D721Med (cell line): ENCODE measurements around the gene CCDC150.

Source experiments
- DNase-seq: peaks from one replicate; pipeline ENCODE4 v3.0.0; 2011; ENCODE audit warnings: low spot score; ENCODE audit not compliant: insufficient read length
- FAIRE-seq: peaks from 2 replicates; lab custom pipeline; 2011; peaks lifted over from hg19 to GRCh38; lab: Jason Lieb, UNC
- TF ChIP-seq, protein P1 (sequence below): IDR thresholded peaks from 2 replicates; pipeline ENCODE4 v1.5.1; 2012; ENCODE audit warnings: mild to moderate bottlenecking, control low read depth; ENCODE audit not compliant: insufficient read depth; ENCODE audit errors: missing control alignments

Gene CCDC150

DNA sequence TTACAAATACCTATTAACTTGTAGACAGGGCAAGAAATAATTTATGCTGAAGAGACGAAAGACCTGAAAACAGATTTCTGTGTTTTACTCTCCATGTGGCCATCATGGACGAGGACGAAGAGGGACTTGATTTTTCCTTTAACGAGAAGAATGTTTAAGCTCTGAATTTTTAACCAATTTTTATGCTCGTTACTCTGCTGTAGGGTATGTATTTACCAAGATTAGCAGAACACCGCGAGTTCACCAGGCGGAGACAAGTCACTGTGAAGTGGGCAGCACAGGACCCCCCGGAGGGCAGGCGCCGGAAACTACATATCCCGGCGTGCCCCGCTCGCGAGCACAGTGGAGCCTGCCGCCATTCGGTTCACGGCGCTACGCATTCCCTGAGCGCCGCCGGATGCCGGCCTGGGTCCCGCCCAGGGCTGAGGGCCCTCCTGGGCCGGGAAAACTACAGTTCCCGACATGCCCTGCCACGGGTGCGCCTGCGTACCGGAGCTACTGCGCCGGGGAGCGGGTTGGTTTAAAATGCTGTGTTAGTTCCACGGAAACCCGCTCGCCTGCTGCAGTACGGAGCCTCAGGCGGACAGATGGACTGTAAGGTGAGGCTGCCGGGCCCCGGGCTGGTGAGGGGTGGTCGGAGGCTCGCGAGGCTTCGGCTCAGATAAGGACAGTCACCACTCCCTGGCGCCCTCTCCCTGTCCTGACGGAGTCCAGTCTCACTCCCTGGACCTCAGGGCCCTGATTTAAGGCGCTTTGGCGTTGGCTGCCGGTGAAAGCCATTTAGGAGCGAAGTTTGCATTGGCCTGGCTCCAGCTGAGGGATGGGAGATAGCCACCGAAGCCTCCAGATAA lies at the start of gene CCDC150:
Gene CCDC150 (plus strand): TSS at position 536 of the 851 bp plus-strand sequence. CDS start 52 bp downstream, at position 588.
- TF ChIP-seq, protein P1, sequence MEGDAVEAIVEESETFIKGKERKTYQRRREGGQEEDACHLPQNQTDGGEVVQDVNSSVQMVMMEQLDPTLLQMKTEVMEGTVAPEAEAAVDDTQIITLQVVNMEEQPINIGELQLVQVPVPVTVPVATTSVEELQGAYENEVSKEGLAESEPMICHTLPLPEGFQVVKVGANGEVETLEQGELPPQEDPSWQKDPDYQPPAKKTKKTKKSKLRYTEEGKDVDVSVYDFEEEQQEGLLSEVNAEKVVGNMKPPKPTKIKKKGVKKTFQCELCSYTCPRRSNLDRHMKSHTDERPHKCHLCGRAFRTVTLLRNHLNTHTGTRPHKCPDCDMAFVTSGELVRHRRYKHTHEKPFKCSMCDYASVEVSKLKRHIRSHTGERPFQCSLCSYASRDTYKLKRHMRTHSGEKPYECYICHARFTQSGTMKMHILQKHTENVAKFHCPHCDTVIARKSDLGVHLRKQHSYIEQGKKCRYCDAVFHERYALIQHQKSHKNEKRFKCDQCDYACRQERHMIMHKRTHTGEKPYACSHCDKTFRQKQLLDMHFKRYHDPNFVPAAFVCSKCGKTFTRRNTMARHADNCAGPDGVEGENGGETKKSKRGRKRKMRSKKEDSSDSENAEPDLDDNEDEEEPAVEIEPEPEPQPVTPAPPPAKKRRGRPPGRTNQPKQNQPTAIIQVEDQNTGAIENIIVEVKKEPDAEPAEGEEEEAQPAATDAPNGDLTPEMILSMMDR, result peak; percentile 14
- DNase-seq, result peak; percentile 71
- FAIRE-seq, result no peak

DNA sequence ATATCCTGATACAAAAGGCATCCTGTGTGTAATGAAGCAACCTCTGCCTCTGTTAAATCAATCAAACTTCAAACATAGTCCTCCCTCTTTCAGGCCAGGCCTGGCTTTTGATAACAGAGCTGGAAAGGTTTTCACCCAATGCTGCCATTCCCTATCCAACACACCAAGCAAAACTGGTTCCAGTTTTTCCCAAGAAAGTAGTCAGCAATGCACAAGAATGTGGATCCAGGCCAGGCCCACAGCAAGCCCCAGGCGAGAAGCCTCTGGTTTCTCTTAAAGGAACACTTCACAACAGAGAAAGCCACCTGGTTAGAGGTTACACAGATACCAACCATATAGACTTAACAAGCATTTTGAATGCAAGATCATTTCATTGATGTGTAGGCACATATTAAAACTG lies 49.2 kb upstream of the CCDC150 start:
- FAIRE-seq (no peak), DNase-seq (no peak)
- TF ChIP-seq, protein P1, result no peak

DNA sequence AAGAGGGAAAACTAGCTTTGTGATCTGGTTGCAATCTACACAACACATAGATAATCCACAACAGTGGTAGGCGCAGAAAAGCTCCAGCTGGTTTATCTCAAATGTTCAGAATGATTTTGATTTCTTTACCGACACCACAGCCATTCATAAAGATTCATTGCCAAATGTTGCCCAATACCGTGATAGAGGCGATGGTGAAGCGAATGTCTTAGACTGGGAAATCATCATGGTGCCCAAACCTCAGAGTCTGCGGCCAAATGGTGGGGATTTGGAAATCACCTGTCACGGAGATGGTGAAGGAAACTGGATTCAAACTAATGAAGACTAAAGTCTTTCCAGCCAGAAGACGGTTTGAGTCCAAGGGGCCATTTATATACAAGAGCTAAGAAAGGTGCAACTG lies 48.5 kb upstream of the CCDC150 start:
- FAIRE-seq (no peak), DNase-seq (no peak)
- TF ChIP-seq, protein P1, result no peak

DNA sequence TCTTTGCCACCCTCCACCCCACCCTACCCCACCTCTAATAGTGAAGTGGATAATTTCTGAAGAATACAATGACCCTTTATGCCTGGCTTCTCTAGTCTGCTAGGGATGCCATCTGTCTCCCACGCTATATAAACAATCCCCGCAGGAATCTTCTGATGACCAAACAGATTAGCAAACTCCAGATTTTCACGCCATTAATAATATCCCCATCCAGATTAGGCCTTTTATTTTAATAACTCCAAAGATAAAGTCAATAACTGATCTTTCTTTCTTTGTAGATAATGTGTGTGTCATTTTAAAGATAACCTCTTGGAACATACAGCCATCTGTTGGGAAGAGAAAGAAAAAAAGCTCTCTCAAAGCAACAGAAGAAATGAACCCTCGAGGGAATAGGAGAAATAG lies 47.9 kb upstream of the CCDC150 start:
- DNase-seq (no peak), FAIRE-seq (peak; percentile 11)
- TF ChIP-seq, protein P1, result no peak

DNA sequence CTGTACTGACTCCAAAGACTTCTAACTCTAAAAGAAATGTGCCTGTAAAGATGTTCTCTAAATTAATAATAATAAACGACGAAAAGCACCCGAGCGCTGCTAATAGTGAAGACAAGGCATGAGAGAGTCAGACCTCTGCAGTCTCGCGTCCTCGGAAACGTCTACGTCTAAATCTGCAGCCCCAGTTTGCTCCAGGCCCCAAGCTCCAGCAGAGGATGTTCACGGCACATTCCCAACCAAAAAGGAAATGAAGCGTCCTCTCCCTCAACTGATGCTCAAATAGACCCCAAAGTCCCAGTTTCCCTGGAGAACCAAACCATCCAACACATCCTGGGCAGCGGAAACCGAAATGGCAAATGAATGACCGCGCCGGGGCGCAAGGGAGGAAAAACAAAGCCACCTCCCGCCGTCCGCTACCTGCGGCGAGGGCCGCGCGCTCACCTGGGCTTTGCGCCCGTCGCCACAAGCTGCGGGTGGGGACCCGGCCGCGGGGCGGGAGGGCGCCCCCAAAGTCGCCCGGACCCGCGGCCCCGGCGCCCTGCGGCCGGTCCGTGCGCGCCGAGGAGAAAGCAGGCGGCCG lies 47.1 kb upstream of the CCDC150 start:
- FAIRE-seq (no peak), DNase-seq (no peak)

DNA sequence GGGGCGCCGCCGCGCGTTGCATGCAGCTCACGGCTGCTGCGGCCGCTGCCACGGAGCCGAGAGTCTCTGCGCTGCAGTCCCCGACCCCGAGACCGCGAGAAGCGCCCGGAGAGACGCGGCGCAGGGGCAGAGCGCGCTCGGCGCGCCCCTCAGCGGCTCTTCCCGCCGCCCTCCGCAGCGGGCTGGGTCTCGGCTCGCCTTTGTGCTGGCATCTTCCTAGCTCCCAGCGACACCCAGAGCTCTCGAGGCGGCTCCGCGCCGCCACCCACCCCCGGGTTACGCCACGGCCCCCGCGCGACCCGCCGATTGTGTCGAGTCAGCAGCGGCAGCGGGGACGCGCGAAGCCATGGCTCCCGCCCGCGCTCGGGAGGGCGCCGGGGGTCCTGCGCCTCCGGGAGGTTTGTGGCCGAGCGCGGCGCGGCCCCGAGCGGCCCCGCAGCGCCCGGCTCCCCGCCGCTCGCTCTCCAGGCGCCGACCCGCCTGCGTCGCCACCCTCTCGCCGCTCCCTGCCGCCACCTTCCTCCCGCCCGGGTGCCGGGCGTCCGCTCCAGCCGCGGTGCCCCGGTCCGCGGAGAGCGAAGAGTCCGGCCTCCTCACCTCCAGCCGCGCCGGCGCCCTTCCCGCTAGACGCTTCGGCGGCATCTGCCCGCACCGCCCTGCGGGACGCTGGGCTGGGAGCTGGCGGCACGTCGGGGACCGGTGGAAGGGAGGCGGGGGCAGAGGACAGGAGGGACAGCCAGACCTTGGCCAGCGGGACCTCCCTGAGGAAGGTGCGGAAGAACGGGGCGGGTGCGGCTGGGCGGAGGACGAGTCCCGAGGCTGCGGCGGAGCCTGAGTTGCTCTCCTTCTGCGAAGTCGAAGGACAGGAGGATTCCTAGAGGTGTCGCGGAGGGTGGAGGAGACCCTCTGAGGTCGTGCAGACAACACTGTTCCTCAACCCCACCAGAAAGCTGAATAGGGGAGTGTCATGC lies 46.3 kb upstream of the CCDC150 start, which contains the start of gene HECW2:
Gene HECW2 (minus strand): TSS at position 644 of the 971 bp plus-strand sequence.
- FAIRE-seq, result no peak
- DNase-seq, result no peak
- TF ChIP-seq, protein P1, result peak; percentile 7

More for the DNA sequence above, 47.1 kb upstream of the CCDC150 start:
- TF ChIP-seq, protein P1, result no peak
